Bronchial epithelial cell (primary cell): ENCODE data around the gene MYCN. TPM values are rescaled to one million over a fixed set of nuclear protein-coding genes. Genes with fewer than 3 reads are reported as not detected.
"Not testable (repeated sequence)": the region's sequence is repeated elsewhere in the genome, so short reads cannot be mapped to it uniquely, and the experiment has no call there.

Source experiments
- DNase-seq: peaks from one replicate; pipeline ENCODE4 v3.0.0-alpha.2; 2010; ENCODE audit warnings: low read depth
- FAIRE-seq: peaks from 2 replicates; lab custom pipeline; 2011; peaks lifted over from hg19 to GRCh38; lab: Jason Lieb, UNC
- H3K27me3 ChIP-seq: 2 replicates; pipeline ENCODE4 v1.5.1; 2011; ENCODE audit warnings: low read length; ENCODE audit not compliant: control insufficient read depth, insufficient read depth
- H3K36me3 ChIP-seq: 2 replicates; pipeline ENCODE4 v1.5.1; 2011; ENCODE audit warnings: low read length; ENCODE audit not compliant: control insufficient read depth, insufficient read depth
- H3K4me3 ChIP-seq: 2 replicates; pipeline ENCODE4 v1.5.1; 2011; ENCODE audit warnings: mild to moderate bottlenecking, low read depth, low read length, control low read depth
- CTCF ChIP-seq: IDR thresholded peaks from 2 replicates; pipeline ENCODE4 v1.5.1; 2011; ENCODE audit warnings: mild to moderate bottlenecking, moderate library complexity, low read length, control low read depth, inconsistent platforms; ENCODE audit not compliant: insufficient read depth, severe bottlenecking
- total RNA-seq: library from RNA; depleted of rRNA; stranded (reverse); fragments of >200 nt; gene quantifications from 2 replicates; pipeline ENCODE4 v1.2.1, GENCODE V29; 2014

The MYCN gene
- total RNA-seq, 1 donor from 2014 or later = not detected

- H3K4me3 ChIP-seq = no peak overlapping the region
- DNase-seq = no peak
- no peak for FAIRE-seq
- H3K36me3 ChIP-seq = no peaks in the 10 kb centered on the region
- no peak for TF ChIP-seq CTCF
- H3K27me3 ChIP-seq = no peaks in the 10 kb centered on the region
These were observed 40.4 kb upstream of the MYCN start for GRCh38 chr2:15899751-15900493.

GRCh38 chr2:15901095-15901807 is 39.1 kb upstream of the MYCN start:
- FAIRE-seq (no peak), DNase-seq (no peak)
- no peaks in the 10 kb centered on the region for H3K36me3 ChIP-seq
- H3K27me3 ChIP-seq = no peaks in the 10 kb centered on the region
- TF ChIP-seq CTCF = no peak
- H3K4me3 ChIP-seq = no peak overlapping the region

GRCh38 chr2:15901808-15902130 is 38.6 kb upstream of the MYCN start:
- H3K27me3 ChIP-seq = no peaks in the 10 kb centered on the region
- DNase-seq (no peak), FAIRE-seq (no peak)
- no peak overlapping the region for H3K4me3 ChIP-seq
- TF ChIP-seq CTCF = no peak
- H3K36me3 ChIP-seq = no peaks in the 10 kb centered on the region

GRCh38 chr2:15903910-15904309 is 36.4 kb upstream of the MYCN start:
- not testable (repeated sequence) for DNase-seq, FAIRE-seq

GRCh38 chr2:15905267-15905645 is 35.1 kb upstream of the MYCN start:
- no peak for TF ChIP-seq CTCF
- Histone ChIP-seq H3K27me3 (no peaks in the 10 kb centered on the region), H3K4me3 (no peak overlapping the region), H3K36me3 (no peaks in the 10 kb centered on the region)
- DNase-seq (no peak), FAIRE-seq (no peak)

More at GRCh38 chr2:15903910-15904309, 36.4 kb upstream of the MYCN start:
- not testable (repeated sequence) for H3K36me3 ChIP-seq, H3K4me3 ChIP-seq, H3K27me3 ChIP-seq

- TF ChIP-seq CTCF = no peak
- Histone ChIP-seq H3K4me3 (no peak overlapping the region), H3K36me3 (no peaks in the 10 kb centered on the region), H3K27me3 (no peaks in the 10 kb centered on the region)
- DNase-seq = no peak
- no peak for FAIRE-seq
These were observed 34.3 kb upstream of the MYCN start for GRCh38 chr2:15905986-15906491.
